A549 (cell line): ENCODE data around the gene RASL10B. TPM values are rescaled to one million over a fixed set of nuclear protein-coding genes. Genes with fewer than 3 reads are reported as not detected.

Experiments used
- ATAC-seq, 2 experiments: fragments of 200-7000 bp in 1 of 2; fragments of >200 bp in 1 of 2; cut with Nextera tagmentation in 1 of 2; cut with Tn5 transposase in 1 of 2; 3 replicates each; pipeline versions ENCODE4 v1.8.0 to v1.9.1; 2018 to 2020; ENCODE audit warnings: mild to moderate bottlenecking in 1 of 2, moderate library complexity in 1 of 2
- CTCF ChIA-PET: fragments of 300-600 bp; sonication (Branson Sonifier 250); formaldehyde crosslinking; extraction: SDS; loops from one replicate; lab custom pipeline; 2021; ENCODE audit warnings: antibody characterized with exemption, inconsistent platforms; lab: Yijun Ruan, JAX
- POLR2A ChIA-PET: fragments of 350-600 bp; formaldehyde crosslinking; extraction: SDS; loops from one replicate; lab custom pipeline; 2021; ENCODE audit warnings: antibody characterized with exemption, inconsistent platforms; lab: Yijun Ruan, JAX
- DNase-seq, 2 experiments: peaks; one replicate each; pipeline versions ENCODE4 v3.0.0 to v3.0.0-alpha.2; 2011 to 2016; ENCODE audit warnings: low read depth in 1 of 2, low spot score in 1 of 2
- FAIRE-seq: peaks from 2 replicates; lab custom pipeline; 2011; peaks lifted over from hg19 to GRCh38; lab: Jason Lieb, UNC
- H3K27ac ChIP-seq, 2 experiments: fragments of >200 bp; sonication (Bioruptor Twin); formaldehyde crosslinking; 3 replicates each; pipeline ENCODE4 v1.5.1; 2016 to 2017
- H3K4me1 ChIP-seq: fragments of >200 bp; sonication (Bioruptor Twin); formaldehyde crosslinking; 3 replicates; pipeline ENCODE4 v1.6.1; 2016
- H3K4me2 ChIP-seq: fragments of >200 bp; sonication (Bioruptor Twin); formaldehyde crosslinking; 3 replicates; pipeline ENCODE4 v1.6.1; 2016
- H3K4me3 ChIP-seq: fragments of >200 bp; sonication (Bioruptor Twin); formaldehyde crosslinking; 3 replicates; pipeline ENCODE4 v1.5.1; 2016
- H3K9me3 ChIP-seq: fragments of >200 bp; sonication (Bioruptor Twin); formaldehyde crosslinking; 3 replicates; pipeline ENCODE4 v1.6.1; 2016
- BHLHE40 ChIP-seq: IDR thresholded peaks from 2 replicates; pipeline ENCODE4 v1.6.1; 2012; ENCODE audit warnings: low read depth, low read length, inconsistent platforms
- CEBPB ChIP-seq, 2 experiments: fragments of >200 bp in 1 of 2; sonication (Bioruptor Twin) in 1 of 2; formaldehyde crosslinking in 1 of 2; IDR thresholded peaks; 2 replicates each; pipeline ENCODE4 v1.6.1; 2012 to 2016
- CHD4 ChIP-seq: fragments of 200-600 bp; sonication (generic); IDR thresholded peaks from 2 replicates; pipeline ENCODE4 v1.6.1; 2016; ENCODE audit warnings: antibody characterized with exemption, mild to moderate bottlenecking, borderline replicate concordance
- CTCF ChIP-seq: fragments of >200 bp; sonication (Bioruptor Twin); formaldehyde crosslinking; IDR thresholded peaks from 3 replicates; pipeline ENCODE4 v1.5.1; 2016
- ELK1 ChIP-seq: fragments of 150-350 bp; IDR thresholded peaks from 2 replicates; pipeline ENCODE4 v1.6.1; 2014; ENCODE audit warnings: low read depth, mild to moderate bottlenecking, low read length
- ESRRA ChIP-seq: fragments of 150-350 bp; IDR thresholded peaks from 2 replicates; pipeline ENCODE4 v1.6.1; 2014; ENCODE audit warnings: mild to moderate bottlenecking, low read length, borderline replicate concordance
- FOSB ChIP-seq: fragments of 250-450 bp; sonication (Bioruptor Pico); IDR thresholded peaks from 2 replicates; pipeline ENCODE4 v1.5.0; 2020; ENCODE audit warnings: mild to moderate bottlenecking, moderate library complexity
- FOXS1 ChIP-seq: fragments of 250-450 bp; sonication (Bioruptor Pico); IDR thresholded peaks from 2 replicates; pipeline ENCODE4 v1.5.0; 2020; ENCODE audit warnings: mild to moderate bottlenecking, moderate library complexity
- GATA3 ChIP-seq: IDR thresholded peaks from 2 replicates; pipeline ENCODE4 v1.6.1; 2012; ENCODE audit warnings: borderline replicate concordance
- HDAC2 ChIP-seq: fragments of 200-600 bp; sonication (generic); IDR thresholded peaks from 2 replicates; pipeline ENCODE4 v1.6.1; 2016
- HMGXB4 ChIP-seq: fragments of 250-450 bp; sonication (Bioruptor Pico); IDR thresholded peaks from 2 replicates; pipeline ENCODE4 v1.5.0; 2021; ENCODE audit warnings: mild to moderate bottlenecking, moderate library complexity, borderline replicate concordance
- HOXA7 ChIP-seq: fragments of 250-450 bp; sonication (Bioruptor Pico); IDR thresholded peaks from 2 replicates; pipeline ENCODE4 v1.5.0; 2020; ENCODE audit warnings: mild to moderate bottlenecking, moderate library complexity
- HOXB5 ChIP-seq: fragments of 250-450 bp; sonication (Bioruptor Pico); IDR thresholded peaks from 2 replicates; pipeline ENCODE4 v1.5.0; 2020; ENCODE audit warnings: mild to moderate bottlenecking, moderate library complexity
- JUN ChIP-seq, 2 experiments: fragments of >200 bp; sonication (Bioruptor Twin); formaldehyde crosslinking; IDR thresholded peaks; 2 replicates in 1 of 2; 3 replicates in 1 of 2; pipeline ENCODE4 v1.6.1; 2016 to 2017
- KDM1A ChIP-seq: fragments of 200-600 bp; sonication (generic); IDR thresholded peaks from 2 replicates; pipeline ENCODE4 v1.6.1; 2016; ENCODE audit warnings: low read depth, mild to moderate bottlenecking
- KDM5A ChIP-seq: fragments of 200-600 bp; sonication (generic); IDR thresholded peaks from 2 replicates; pipeline ENCODE4 v1.6.1; 2016; ENCODE audit warnings: antibody characterized with exemption, mild to moderate bottlenecking
- MAFK ChIP-seq: fragments of 450-650 bp; IDR thresholded peaks from 2 replicates; pipeline ENCODE4 v1.6.1; 2014; ENCODE audit not compliant: partially characterized antibody
- MYC ChIP-seq: IDR thresholded peaks from 2 replicates; pipeline ENCODE4 v1.6.1; 2012; ENCODE audit warnings: mild to moderate bottlenecking, inconsistent platforms, low read length, improper control_type of control experiment, borderline replicate concordance
- NFE2L2 ChIP-seq: fragments of 150-350 bp; conservative IDR thresholded peaks from 2 replicates; pipeline ENCODE4 v1.6.1; 2014; ENCODE audit warnings: low read length
- NPAS2 ChIP-seq: fragments of 250-450 bp; sonication (Bioruptor Pico); IDR thresholded peaks from 2 replicates; pipeline ENCODE4 v1.8.0; 2022; ENCODE audit warnings: mild to moderate bottlenecking, moderate library complexity, borderline replicate concordance
- PHF8 ChIP-seq: fragments of 200-600 bp; sonication (generic); IDR thresholded peaks from 2 replicates; pipeline ENCODE4 v1.6.1; 2016; ENCODE audit warnings: low read depth, mild to moderate bottlenecking, antibody characterized with exemption, moderate library complexity, borderline replicate concordance
- POLR2AphosphoS2 ChIP-seq: conservative IDR thresholded peaks from 2 replicates; pipeline ENCODE4 v1.6.1; 2012; ENCODE audit warnings: low read length, improper control_type of control experiment, inconsistent platforms
- RAD21 ChIP-seq, 2 experiments: fragments of >200 bp in 1 of 2; sonication (Bioruptor Twin) in 1 of 2; formaldehyde crosslinking in 1 of 2; IDR thresholded peaks in 1 of 2; conservative IDR thresholded peaks in 1 of 2; 2 replicates in 1 of 2; 3 replicates in 1 of 2; pipeline ENCODE4 v1.6.1; 2012 to 2018; ENCODE audit warnings: inconsistent platforms in 1 of 2
- RFX5 ChIP-seq: fragments of 450-650 bp; IDR thresholded peaks from 2 replicates; pipeline ENCODE4 v1.7.1; 2014; ENCODE audit warnings: antibody characterized with exemption, mild to moderate bottlenecking, moderate library complexity
- SMC3 ChIP-seq: fragments of >200 bp; sonication (Bioruptor Twin); formaldehyde crosslinking; IDR thresholded peaks from 3 replicates; pipeline ENCODE4 v1.6.1; 2018; ENCODE audit warnings: inconsistent platforms
- TFCP2L1 ChIP-seq: fragments of 250-450 bp; sonication (Bioruptor Pico); IDR thresholded peaks from 2 replicates; pipeline ENCODE4 v1.5.0; 2021; ENCODE audit warnings: mild to moderate bottlenecking
- ZC3H11A ChIP-seq: fragments of 450-650 bp; IDR thresholded peaks from 2 replicates; pipeline ENCODE4 v1.6.1; 2014; ENCODE audit warnings: antibody characterized with exemption, mild to moderate bottlenecking
- ZFP36 ChIP-seq: fragments of 450-650 bp; IDR thresholded peaks from 2 replicates; pipeline ENCODE4 v1.6.1; 2014; ENCODE audit warnings: borderline replicate concordance; ENCODE audit not compliant: partially characterized antibody
- ZSCAN20 ChIP-seq: fragments of 250-450 bp; sonication (Bioruptor Pico); IDR thresholded peaks from 2 replicates; pipeline ENCODE4 v1.8.0; 2022; ENCODE audit warnings: mild to moderate bottlenecking, moderate library complexity
- WGBS: methylation state at CpG from one replicate; pipeline ENCODE4 v1.1.6; 2017; ENCODE audit errors: missing lambda C conversion rate; 5-methylcytosine and 5-hydroxymethylcytosine counted together
- polyA plus RNA-seq, 4 experiments: library from polyadenylated mRNA; depleted of rRNA in 3 of 4; stranded (reverse); fragments of >200 nt; fragmentation: RNase III in 1 of 4; extraction: RNeasy Plus Mini Kit Qiagen cat#74134 plus additional on column Dnase treatment in 1 of 4; gene quantifications; 2 replicates in 3 of 4; 3 replicates in 1 of 4; pipeline ENCODE4 v1.2.3, GENCODE V29; 2011 to 2017
- TF ChIP-seq, protein P1 (sequence below): fragments of >200 bp; sonication (Bioruptor Twin); formaldehyde crosslinking; IDR thresholded peaks from 3 replicates; pipeline ENCODE4 v1.6.1; 2016
- TF ChIP-seq, protein P2 (sequence below): fragments of 450-650 bp; IDR thresholded peaks from 2 replicates; pipeline ENCODE4 v1.6.1; 2014; ENCODE audit warnings: antibody characterized with exemption
- TF ChIP-seq, protein P3 (sequence below): IDR thresholded peaks from 2 replicates; pipeline ENCODE4 v1.6.1; 2012

RASL10B gene
- polyA plus RNA-seq, 2 of the 4 experiments (the other 2 are of a cell fraction) = 0.05 to 0.26 TPM

DNA sequence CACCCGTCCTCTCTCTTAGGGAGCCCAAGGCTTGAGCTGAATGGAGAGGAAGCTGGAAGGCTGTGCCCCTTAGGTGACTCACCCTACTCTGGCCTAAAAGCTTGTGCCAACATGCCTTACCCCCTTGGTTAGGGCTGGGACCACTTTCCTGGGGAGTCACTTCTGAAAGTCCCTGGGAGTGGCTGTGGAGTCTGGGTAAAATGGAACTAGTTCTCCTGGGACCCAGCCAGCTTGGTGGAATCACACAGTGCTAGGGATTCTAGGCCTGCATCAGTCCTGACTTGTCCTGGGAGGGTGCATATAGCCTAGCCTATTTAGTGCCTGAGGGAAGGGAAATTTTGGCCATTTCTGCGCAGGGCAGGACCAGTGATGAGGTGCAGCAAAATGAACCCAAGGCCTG is 53.5 kb downstream of the RASL10B start:
- CTCF ChIA-PET = interaction anchor here (1.2 to 43.9 kb wide), 3 partner anchors 21 to 172 kb away, joined by 5 to 2039 read pairs (median 1116); partner anchors contain the start of genes C17orf50, GAS2L2, MMP28 and TAF15
- 86% methylated on average over 2 of the region's 2 CpGs for WGBS
- TF ChIP-seq ESRRA (no peak), HMGXB4 (no peak), GATA3 (no peak), ZSCAN20 (no peak), FOSB (no peak), BHLHE40 (no peak), CTCF (no peak), KDM5A (no peak), POLR2AphosphoS2 (no peak), ZFP36 (no peak), SMC3 (no peak), MAFK (no peak), RFX5 (no peak), ZC3H11A (no peak), HDAC2 (no peak), NPAS2 (no peak), ELK1 (no peak)
- TF ChIP-seq, protein P1, sequence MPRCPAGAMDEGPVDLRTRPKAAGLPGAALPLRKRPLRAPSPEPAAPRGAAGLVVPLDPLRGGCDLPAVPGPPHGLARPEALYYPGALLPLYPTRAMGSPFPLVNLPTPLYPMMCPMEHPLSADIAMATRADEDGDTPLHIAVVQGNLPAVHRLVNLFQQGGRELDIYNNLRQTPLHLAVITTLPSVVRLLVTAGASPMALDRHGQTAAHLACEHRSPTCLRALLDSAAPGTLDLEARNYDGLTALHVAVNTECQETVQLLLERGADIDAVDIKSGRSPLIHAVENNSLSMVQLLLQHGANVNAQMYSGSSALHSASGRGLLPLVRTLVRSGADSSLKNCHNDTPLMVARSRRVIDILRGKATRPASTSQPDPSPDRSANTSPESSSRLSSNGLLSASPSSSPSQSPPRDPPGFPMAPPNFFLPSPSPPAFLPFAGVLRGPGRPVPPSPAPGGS = no peak
- TF ChIP-seq, protein P2, sequence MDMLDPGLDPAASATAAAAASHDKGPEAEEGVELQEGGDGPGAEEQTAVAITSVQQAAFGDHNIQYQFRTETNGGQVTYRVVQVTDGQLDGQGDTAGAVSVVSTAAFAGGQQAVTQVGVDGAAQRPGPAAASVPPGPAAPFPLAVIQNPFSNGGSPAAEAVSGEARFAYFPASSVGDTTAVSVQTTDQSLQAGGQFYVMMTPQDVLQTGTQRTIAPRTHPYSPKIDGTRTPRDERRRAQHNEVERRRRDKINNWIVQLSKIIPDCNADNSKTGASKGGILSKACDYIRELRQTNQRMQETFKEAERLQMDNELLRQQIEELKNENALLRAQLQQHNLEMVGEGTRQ = no peak
- ATAC-seq = no peak
- DNase-seq = no peak
- no peak for FAIRE-seq
- POLR2A ChIA-PET = interaction anchor here (1.8 to 1.9 kb wide), 2 partner anchors 21 to 24 kb away, joined by 5 to 12 read pairs; partner anchors contain the start of gene TAF15
- peaks cover 64% of the 10 kb centered on the region for H3K4me1 ChIP-seq
- peak overlapping the region; percentile 64 for H3K4me2 ChIP-seq
- H3K9me3 ChIP-seq = no peaks in the 10 kb centered on the region
- peak overlapping the region; percentile 71 to 78; a peak in 5 of 6 replicates for H3K27ac ChIP-seq
- H3K4me3 ChIP-seq = no peak overlapping the region

GRCh38 chr17:35786941-35787432 is 55.5 kb downstream of the RASL10B start:
- ChIA-PET CTCF (interaction anchor here (0.6 to 43.9 kb wide), 4 partner anchors 12 to 594 kb away, joined by 3 to 2039 read pairs (median 560); partner anchors contain the start of genes C17orf50, GAS2L2, MMP28 and TAF15), POLR2A (interaction anchor here (3.5 kb wide), 1 partner anchor 22 kb away, joined by 27 read pairs; the partner anchor contains the start of gene TAF15)
- FAIRE-seq = no peak
- no peaks in the 10 kb centered on the region for H3K9me3 ChIP-seq
- H3K4me2 ChIP-seq = peak overlapping the region; percentile 83
- H3K27ac ChIP-seq = peak overlapping the region; percentile 83 to 93
- H3K4me3 ChIP-seq = no peak overlapping the region
- H3K4me1 ChIP-seq = peaks cover 77% of the 10 kb centered on the region
- peak in 1 of 2 experiments; percentile 30; a peak in 3 of 6 replicates for ATAC-seq
- DNase-seq = peak in 1 of 2 experiments; percentile 37
- 7% methylated on average over 3 of the region's 3 CpGs for WGBS
- TF ChIP-seq FOXS1 (no peak), CEBPB (IDR thresholded peaks at IDR 0.05) (no peak), MYC (no peak), MAFK (no peak), KDM1A (no peak), BHLHE40 (no peak), POLR2AphosphoS2 (no peak), NFE2L2 (no peak), HOXA7 (no peak), HDAC2 (no peak), CHD4 (no peak), JUN (IDR thresholded peaks at IDR 0.05) (peak in 1 of 2 experiments; percentile 31; a peak in 1 of 5 replicates), RAD21 (conservative IDR thresholded peaks at IDR 0.05 in 1 of 2, IDR thresholded peaks at IDR 0.05 in 1 of 2) (no peak), PHF8 (no peak), TFCP2L1 (CRISPR knock-in tag) (no peak), KDM5A (no peak), HOXB5 (CRISPR knock-in tag) (no peak), RFX5 (no peak)
- TF ChIP-seq, protein P3, sequence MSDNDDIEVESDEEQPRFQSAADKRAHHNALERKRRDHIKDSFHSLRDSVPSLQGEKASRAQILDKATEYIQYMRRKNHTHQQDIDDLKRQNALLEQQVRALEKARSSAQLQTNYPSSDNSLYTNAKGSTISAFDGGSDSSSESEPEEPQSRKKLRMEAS = peak; percentile 50; the same call in 1 of the 2 replicates
